ENCODE measurements around the gene KRTAP4-16.

Gene KRTAP4-16

DNA sequence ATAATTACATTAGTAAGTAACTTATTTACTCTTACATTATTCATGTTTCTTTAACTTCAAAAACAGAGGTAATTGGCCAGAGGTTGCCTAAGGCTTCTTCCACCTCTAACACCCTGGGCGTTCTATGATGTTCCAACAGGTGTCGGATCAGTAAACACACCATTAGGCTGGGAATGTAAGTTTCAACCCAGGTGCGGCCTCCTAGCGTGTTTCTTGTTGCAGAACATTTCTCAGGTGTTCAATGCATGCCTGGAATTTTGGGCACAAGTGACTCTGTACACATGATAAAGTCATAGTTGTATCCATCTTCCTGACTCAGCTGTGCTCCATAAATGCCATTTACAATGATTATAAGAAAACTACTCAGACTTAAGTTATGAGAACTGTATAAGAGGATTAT, 48.0 kb downstream of the KRTAP4-16 start:
- H3K4me3 ChIP-seq (replicated peaks in 1 of 2; ENCODE audit: low read depth in 2 of 2, low read length in 2 of 2) = no peak overlapping the region
- DNase-seq (ENCODE audit: low read depth in 2 of 2) = no peak
- TF ChIP-seq, protein P1, sequence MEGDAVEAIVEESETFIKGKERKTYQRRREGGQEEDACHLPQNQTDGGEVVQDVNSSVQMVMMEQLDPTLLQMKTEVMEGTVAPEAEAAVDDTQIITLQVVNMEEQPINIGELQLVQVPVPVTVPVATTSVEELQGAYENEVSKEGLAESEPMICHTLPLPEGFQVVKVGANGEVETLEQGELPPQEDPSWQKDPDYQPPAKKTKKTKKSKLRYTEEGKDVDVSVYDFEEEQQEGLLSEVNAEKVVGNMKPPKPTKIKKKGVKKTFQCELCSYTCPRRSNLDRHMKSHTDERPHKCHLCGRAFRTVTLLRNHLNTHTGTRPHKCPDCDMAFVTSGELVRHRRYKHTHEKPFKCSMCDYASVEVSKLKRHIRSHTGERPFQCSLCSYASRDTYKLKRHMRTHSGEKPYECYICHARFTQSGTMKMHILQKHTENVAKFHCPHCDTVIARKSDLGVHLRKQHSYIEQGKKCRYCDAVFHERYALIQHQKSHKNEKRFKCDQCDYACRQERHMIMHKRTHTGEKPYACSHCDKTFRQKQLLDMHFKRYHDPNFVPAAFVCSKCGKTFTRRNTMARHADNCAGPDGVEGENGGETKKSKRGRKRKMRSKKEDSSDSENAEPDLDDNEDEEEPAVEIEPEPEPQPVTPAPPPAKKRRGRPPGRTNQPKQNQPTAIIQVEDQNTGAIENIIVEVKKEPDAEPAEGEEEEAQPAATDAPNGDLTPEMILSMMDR (IDR thresholded peaks at IDR 0.05; ENCODE audit: low read depth, low read length) = no peak

DNA sequence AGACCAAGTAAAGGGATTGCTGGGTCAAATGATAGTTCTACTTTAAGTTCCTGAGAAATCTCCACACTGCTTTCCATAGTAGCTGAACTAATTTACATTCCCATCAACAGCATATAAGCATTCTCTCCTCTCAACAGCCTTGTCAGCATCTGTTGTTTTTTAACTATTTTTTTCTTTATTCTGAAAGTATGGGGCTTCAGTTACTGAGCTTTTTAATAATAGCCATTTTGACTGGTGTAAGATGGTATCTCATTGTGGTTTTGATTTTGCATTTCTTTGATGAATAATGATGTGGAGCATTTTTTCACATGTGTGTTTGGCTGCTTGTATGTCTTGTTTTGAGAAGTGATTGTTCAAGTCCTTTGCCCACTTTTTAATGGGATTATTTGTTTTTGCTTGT, 49.4 kb downstream of the KRTAP4-16 start:
- DNase-seq (ENCODE audit: low read depth in 2 of 2) = peak in 1 of 2 donors; percentile 29
- TF ChIP-seq, protein P1 (IDR thresholded peaks at IDR 0.05; ENCODE audit: low read depth, low read length) = no peak
- no peak overlapping the region for H3K4me3 ChIP-seq (replicated peaks in 1 of 2; ENCODE audit: low read depth in 2 of 2, low read length in 2 of 2)

Data from cardiac fibroblast (primary cell).